CD4-positive, alpha-beta T cell treated with Interleukin-6 at 100 ng/mL for 8 hours (primary cell): ENCODE data around the gene MEP1B.

Experiments
- DNase-seq: peaks from one replicate; pipeline ENCODE4 v3.0.0-alpha.2; 2020; ENCODE audit warnings: mixed read lengths, low spot score

The MEP1B gene

GRCh38 chr18:32267463-32267862 is 77.6 kb downstream of the MEP1B start:
- DNase-seq, result no peak
